Cardiac muscle cell (in vitro differentiated cells and primary cell): ENCODE results near the gene PTPN9. TPM values are rescaled to one million over a fixed set of nuclear protein-coding genes. Genes with fewer than 3 reads are reported as not detected.
"Not testable (repeated sequence)": the region's sequence is repeated elsewhere in the genome, so short reads cannot be mapped to it uniquely, and the experiment has no call there.

Experiments used
- DNase-seq, 2 donors: peaks; one replicate each; pipeline versions ENCODE4 v3.0.0 to v3.0.0-alpha.2; 2010 to 2017; ENCODE audit warnings: low read depth in 1 of 2, low spot score in 1 of 2
- H3K27ac ChIP-seq: fragments of 200-600 bp; sonication (generic); 2 replicates; pipeline ENCODE4 v1.5.1; 2016
- H3K27me3 ChIP-seq: fragments of 200-600 bp; sonication (generic); 2 replicates; pipeline ENCODE4 v1.6.0; 2016; ENCODE audit warnings: control low read depth
- H3K36me3 ChIP-seq: fragments of 200-600 bp; sonication (generic); 2 replicates; pipeline ENCODE4 v1.5.1; 2016; ENCODE audit warnings: control low read depth
- H3K4me1 ChIP-seq: fragments of 200-600 bp; sonication (generic); 2 replicates; pipeline ENCODE4 v1.8.1; 2017; ENCODE audit warnings: low read depth, mild to moderate bottlenecking, mixed run types
- H3K4me3 ChIP-seq: fragments of 200-600 bp; sonication (generic); 2 replicates; pipeline ENCODE4 v1.5.1; 2016; ENCODE audit warnings: mild to moderate bottlenecking
- H3K9me3 ChIP-seq: fragments of 200-600 bp; sonication (generic); 2 replicates; pipeline ENCODE4 v1.5.1; 2017; ENCODE audit warnings: low read depth, mild to moderate bottlenecking, control low read depth
- CTCF ChIP-seq: IDR thresholded peaks from 2 replicates; pipeline ENCODE4 v1.5.1; 2012; ENCODE audit warnings: low read depth, mild to moderate bottlenecking, low read length
- polyA plus RNA-seq: library from polyadenylated mRNA; unstranded; fragments of >200 nt; fragmentation: Nextera tagmentation; extraction: Ambion mirVana; gene quantifications from 2 replicates; pipeline ENCODE4 v1.2.1, GENCODE V29; 2016
- total RNA-seq: library from RNA; depleted of rRNA; stranded (reverse); fragments of >200 nt; gene quantifications from 2 replicates; pipeline ENCODE4 v1.2.3, GENCODE V29; 2016

Gene PTPN9
- total and polyA plus RNA-seq, 2 experiments from 2014 or later: 24.3 to 29.2 TPM

GRCh38 chr15:75483106-75483505 is 96.0 kb downstream of the PTPN9 start:
- TF ChIP-seq CTCF: no peak
- H3K4me1 ChIP-seq: no peaks in the 10 kb centered on the region
- DNase-seq: no peak
- no peaks in the 10 kb centered on the region for H3K9me3 ChIP-seq
- H3K27me3 ChIP-seq: no peaks in the 10 kb centered on the region
- peaks cover 17% of the 10 kb centered on the region for H3K36me3 ChIP-seq
- H3K27ac ChIP-seq: no peak overlapping the region
- H3K4me3 ChIP-seq: no peak overlapping the region

- H3K36me3 ChIP-seq: peaks cover 17% of the 10 kb centered on the region
- H3K4me3 ChIP-seq, DNase-seq, H3K27me3 ChIP-seq, H3K27ac ChIP-seq, H3K9me3 ChIP-seq, H3K4me1 ChIP-seq: not testable (repeated sequence)
Observed at GRCh38 chr15:75480463-75480862, 98.7 kb downstream of the PTPN9 start.

- Histone ChIP-seq H3K4me1 (no peaks in the 10 kb centered on the region), H3K27me3 (no peaks in the 10 kb centered on the region), H3K36me3 (peaks cover 17% of the 10 kb centered on the region), H3K4me3 (no peak overlapping the region), H3K9me3 (no peaks in the 10 kb centered on the region), H3K27ac (no peak overlapping the region)
- no peak for DNase-seq
- no peak for TF ChIP-seq CTCF
Observed at GRCh38 chr15:75479670-75480069, 99.4 kb downstream of the PTPN9 start.

- H3K9me3 ChIP-seq, DNase-seq, H3K27me3 ChIP-seq, H3K27ac ChIP-seq, H3K4me3 ChIP-seq, H3K4me1 ChIP-seq: not testable (repeated sequence)
- H3K36me3 ChIP-seq: peaks cover 19% of the 10 kb centered on the region
Observed at GRCh38 chr15:75477094-75477493, 102.0 kb downstream of the PTPN9 start.

GRCh38 chr15:75468913-75469598 is 110.1 kb downstream of the PTPN9 start:
- peaks cover 41% of the 10 kb centered on the region for H3K36me3 ChIP-seq
- no peak for DNase-seq
- H3K27me3 ChIP-seq: no peaks in the 10 kb centered on the region
- TF ChIP-seq CTCF: no peak
- no peaks in the 10 kb centered on the region for H3K9me3 ChIP-seq
- H3K27ac ChIP-seq: no peak overlapping the region
- no peak overlapping the region for H3K4me3 ChIP-seq
- H3K4me1 ChIP-seq: no peaks in the 10 kb centered on the region

- Histone ChIP-seq H3K27me3 (no peaks in the 10 kb centered on the region), H3K9me3 (no peaks in the 10 kb centered on the region), H3K4me1 (no peaks in the 10 kb centered on the region), H3K4me3 (no peak overlapping the region), H3K36me3 (peaks cover 2% of the 10 kb centered on the region), H3K27ac (no peak overlapping the region)
- DNase-seq: no peak
- TF ChIP-seq CTCF: no peak
Observed at GRCh38 chr15:75460646-75461045, 118.5 kb downstream of the PTPN9 start.

- Histone ChIP-seq H3K27ac (no peak overlapping the region), H3K27me3 (no peaks in the 10 kb centered on the region), H3K4me1 (no peaks in the 10 kb centered on the region), H3K4me3 (no peak overlapping the region), H3K9me3 (no peaks in the 10 kb centered on the region), H3K36me3 (no peaks in the 10 kb centered on the region)
- DNase-seq: no peak
- no peak for TF ChIP-seq CTCF
Observed at GRCh38 chr15:75459581-75459980, 119.5 kb downstream of the PTPN9 start.
